HG03045 (cell line): ENCODE results near the gene CRADD.

Experiments
- ATAC-seq: cut with Tn5 transposase; IDR thresholded peaks from one replicate; pipeline ENCODE4 v1.9.1; 2021; ENCODE audit warnings: mild to moderate bottlenecking, moderate library complexity; ENCODE audit not compliant: unreplicated experiment

CRADD gene

DNA sequence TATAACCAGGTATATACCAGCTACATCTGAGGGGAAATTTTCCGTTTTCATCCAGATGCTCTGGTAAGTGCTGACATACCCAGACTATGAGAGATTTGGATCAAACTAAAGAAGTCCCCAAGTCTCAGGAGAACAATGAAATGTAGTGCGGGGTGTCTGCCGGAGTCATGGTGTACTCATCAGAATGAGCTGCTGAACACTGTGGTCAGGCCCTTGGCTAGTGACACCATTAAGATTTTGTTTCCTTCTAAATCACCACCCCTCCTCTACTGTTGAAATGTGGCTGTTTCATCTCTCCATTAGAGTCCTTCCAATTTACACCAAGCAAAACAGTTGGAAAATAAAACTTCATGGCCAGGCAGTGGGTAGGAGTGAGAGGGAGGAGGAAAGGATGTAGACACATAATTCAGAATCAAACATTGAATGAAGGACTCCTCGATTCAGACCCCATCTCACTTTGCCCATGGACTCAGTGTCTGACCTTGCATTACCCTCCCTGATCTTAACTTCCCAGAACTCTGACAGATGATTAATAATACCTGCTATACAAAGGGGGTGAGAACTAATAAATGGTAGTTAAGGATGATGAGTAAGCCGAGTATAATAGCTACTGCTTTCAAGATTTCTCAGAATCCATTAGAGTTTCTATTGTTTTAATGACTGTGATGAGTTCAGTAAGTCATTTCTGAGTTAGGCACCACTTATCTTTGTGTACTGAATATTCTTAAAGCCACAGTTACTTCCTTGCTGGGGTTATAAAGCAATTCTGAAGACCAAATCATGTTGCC, 127.4 kb downstream of the CRADD start:
- no peak for ATAC-seq

DNA sequence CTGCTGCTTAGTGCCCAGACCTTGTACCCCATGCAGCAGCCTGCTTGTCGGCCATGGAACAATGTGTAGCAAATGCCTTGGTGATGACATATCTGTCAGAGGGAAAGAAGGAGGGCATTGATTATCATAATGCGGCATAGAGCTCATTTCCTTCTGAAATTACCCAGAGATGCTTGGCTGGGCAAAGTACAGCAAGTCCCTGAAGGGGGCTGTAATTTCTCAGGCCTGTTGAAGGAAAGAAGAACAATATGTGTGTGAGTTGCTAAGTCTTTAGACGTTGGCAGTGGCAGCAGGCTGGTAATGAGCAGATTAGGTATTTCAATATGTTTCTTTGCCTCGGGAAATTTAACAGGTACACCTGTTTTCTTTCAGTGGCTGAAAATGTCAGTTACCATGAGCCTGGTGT, 128.6 kb downstream of the CRADD start:
- no peak for ATAC-seq

DNA sequence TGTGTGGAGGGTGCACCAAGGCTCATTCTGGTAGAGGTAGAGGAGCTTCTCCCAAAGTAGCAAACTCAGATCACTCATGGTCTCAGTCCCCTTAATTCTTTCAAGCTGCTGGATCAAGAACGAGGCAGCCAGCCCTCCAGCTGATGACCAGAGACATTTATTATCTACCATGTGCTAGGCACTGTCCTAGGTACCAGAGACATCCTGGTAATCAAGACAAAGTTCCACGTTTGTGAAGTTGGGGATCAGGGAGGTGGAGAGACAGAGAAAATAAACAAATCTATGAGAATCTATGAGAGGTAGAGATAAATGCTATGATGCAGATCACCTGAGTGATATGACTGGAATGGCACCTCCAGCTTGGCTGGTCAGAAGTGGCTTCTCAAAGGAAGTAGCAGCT, 130.2 kb downstream of the CRADD start:
- ATAC-seq, result no peak

DNA sequence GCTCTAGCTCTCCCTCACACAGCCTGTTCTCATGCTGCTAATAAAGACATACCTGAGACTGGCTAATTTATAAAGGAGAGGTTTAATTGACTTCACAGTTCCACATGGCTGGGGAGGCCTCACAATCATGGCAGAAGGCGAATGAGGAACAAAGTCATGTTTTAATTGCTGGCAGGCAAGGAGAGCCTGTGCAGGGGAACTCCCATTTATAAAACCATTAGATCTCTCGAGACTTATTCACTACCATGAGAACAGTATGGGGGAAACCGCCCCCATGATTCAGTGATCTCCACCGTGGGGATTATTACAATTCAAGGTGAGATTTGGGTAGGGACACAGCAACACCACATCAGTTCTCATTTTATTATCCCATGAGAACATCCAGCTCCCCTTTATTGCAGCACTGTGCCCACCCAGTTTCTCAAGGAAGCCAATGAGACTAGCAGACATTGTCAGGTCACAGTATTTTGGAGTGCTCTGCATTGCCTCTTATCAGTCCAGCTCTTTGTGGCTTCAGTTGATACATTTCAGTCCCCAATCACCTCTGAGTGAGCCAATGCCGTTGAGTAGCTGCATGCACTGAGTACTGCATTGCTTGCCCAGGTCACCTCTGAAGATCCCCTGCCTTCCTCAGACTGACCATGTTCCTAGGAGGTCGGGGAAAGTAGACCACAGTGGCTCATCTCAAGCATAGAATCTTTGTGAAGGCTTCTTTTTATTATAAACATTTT, 131.2 kb downstream of the CRADD start:
- no peak for ATAC-seq

DNA sequence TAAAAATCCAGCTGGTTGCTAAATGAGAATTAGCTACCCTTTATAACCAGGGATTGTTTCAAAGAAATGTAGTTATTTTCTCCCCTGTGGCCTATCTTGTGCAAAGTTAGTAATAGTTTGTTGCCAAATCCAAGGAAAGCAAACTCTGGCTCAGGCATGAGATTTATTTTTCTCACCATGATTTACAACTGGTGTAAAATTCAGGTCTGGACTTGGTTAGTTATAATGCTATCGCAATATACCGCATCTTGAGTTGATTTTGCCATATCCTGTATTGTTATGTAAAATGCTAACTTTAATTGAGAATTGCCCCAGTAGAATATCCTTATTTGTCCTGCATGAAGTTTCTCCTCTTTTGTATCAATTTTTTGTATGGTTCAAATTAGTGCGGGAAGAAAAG, 135.5 kb downstream of the CRADD start:
- ATAC-seq, result no peak

DNA sequence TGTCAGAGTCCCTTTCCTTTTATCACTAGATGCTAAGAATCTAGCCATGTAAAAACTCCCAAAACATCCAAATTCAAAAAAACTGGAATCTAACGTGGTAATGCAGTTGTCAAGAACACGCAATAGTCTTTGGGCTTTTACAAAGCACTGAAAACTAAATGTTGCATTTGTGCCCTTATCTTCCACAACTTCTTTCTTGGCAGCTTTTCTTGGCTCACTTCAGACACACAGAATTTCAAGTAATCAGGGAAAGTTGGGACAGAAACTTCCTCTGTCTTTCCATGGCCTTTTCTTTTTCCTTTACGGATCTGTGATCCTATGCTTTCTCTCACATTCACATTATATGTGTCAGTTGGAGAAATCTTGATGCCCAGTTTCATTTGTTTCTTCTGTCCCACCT, 136.0 kb downstream of the CRADD start:
- no peak for ATAC-seq

DNA sequence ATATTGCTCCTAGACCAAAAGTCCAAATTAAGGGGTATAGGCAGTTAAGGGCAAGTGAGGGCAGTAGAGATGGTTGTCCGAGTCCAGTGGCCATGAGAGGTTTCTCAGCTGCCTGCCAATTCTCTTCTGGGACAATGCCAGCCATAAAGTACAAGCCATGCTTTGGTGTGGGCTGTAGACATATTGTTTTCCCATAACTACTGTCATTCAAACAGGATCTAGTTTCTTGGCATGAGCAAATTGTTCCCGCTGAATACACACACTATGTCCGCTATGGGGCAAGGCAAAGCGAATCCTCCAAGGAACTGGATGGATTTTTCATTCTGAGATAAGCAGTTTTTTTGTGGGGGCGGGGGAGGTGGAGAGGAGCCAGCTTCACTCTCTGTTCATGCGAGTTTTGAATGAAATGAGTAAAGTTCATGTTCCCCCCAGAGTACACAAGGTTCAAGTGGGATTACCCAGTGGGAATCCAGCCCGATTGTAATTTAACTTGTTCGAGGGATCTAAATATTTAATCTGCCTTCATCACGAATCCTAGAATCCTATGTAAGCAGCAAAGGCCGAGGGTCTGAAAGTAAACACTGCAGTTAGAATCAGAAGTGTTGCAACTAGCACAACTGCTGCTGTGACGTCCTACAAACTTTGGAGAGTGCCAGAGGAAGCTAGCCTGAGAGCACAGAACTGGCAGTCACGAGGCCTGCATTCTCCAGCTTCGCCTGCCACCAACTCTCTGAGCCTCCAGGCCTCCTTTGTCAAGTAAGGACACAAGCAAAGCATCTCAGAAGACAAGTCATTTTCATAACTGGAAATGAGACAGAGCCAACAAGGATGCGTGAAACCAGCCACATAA, 137.0 kb downstream of the CRADD start:
- ATAC-seq, result no peak

DNA sequence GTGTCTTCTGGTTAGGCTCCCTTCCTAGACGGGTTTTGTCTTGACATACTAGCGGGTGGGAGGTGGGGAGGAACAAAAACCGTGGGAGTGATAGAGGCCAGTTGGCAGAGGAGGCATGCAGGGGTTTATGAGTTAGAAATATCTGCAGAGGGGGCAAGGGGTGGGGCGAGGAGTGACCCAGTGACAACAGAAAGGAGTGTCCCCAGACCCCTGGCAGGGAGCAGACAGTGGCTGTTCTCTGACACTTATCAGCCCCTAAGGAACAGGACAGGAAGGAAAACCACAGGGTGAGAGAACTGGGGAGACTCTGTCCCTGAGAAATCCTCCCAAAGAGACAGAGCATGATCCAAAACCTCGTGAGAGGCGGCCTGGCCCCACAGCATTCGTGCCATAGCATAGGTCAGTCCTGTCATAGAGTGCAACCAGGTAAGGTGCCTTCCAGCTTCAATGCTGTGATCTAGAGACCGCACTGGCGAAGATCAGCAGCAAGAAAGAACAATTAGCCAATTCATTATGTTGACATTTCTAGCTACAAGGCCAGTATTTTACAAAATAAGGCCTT, 141.4 kb downstream of the CRADD start:
- ATAC-seq, result no peak

DNA sequence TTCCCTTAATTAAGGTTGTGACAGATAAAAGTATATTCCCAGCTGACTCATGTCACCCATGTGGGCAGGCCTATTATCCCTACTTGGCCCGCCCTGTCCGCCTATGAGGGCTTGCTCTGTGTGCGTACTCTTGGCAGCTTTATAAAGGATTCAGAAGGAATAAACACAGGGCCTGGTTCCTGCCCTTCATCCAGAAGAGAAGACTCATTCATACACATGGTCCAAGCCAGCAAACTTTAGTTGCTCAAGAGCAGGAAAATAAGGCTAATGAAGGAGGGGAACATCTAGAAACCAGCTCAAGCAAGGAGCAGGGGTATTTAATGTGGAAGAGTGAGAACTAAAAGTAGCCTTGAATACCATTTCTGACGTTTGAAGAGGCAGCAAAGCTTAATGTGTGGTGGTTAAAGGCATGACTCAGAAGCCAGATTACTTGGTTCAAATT, 141.9 kb downstream of the CRADD start:
- ATAC-seq, result no peak

DNA sequence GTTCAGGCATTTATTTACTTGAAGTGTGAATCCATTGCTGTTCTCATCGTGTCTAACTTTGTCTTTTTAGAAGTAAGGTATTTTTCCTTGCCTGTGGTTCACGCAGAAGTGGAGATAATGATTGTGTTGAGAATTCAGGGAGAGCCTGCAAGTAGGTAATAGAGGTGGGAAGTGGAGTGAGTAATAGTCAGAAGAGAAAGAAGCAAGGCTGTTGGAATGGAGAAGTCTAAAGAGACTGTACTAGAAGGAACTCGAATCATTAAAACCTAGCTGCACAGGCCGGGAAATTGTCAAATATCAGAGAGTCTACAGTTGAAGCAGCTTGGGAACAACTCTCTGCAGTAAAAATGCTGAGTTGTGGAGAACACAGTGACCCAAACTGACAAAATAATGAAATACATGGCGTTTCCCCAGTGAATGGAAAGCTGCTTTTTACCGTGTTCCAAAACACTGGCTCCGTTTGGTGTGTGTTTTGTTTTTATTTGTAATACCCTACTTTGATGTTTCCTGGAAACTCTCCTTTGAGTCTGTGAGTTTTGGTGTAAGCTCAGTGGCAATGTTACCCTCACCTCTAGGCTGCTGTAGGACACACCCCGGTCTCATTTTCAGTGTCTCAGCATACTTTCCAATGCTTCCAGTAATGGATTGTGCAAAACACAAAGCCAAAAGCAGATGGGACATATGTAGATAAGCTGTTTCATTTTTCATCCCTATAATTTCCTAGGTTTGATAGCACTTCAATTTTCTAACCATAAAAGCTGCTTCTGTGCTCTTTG, 146.6 kb downstream of the CRADD start:
- no peak for ATAC-seq

DNA sequence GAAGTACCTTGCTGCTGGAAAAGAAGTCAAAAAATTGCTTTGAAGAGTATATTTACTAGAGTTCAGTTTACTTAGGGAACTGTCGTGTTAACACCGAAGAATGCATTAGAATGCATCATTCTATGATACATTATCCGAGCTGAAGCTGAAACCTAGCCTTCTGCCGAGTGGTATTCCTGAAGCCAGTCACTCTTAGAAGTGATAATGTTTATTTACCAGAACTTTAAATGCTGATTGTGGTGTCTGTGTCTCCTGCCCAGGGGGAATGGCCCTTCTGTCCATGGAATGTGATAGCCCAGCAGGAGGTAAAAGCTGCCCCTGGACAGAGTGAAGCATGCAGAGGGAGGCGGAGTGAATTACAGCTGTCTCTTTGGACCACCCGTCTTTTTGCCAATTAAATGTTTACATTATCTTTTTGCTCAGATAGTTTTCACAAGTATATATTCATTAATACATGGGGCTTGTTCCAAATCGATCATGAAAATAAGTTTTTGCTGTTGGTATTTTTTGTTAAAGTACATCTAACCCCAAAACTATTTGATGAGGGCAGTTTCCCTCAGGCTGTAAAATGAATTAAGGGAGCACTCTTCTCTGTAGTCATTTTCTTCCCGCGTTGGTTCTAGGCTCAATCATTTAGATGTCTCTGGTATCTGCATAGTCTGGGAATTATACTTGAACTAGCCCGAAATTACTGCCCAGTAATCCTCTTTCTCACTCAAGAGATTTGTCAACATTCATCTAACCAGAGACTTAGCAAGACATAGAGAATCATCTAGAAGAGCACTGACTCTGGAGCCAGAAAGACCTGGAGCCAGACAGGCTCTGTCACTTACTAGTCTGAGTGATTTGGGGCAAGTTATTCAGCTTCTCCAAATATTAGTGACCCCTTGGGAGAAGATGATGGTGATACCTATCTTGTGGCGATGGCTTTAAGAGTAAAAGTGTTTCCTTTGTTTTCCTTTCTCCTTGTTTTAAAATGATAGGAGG, 147.6 kb downstream of the CRADD start:
- no peak for ATAC-seq

DNA sequence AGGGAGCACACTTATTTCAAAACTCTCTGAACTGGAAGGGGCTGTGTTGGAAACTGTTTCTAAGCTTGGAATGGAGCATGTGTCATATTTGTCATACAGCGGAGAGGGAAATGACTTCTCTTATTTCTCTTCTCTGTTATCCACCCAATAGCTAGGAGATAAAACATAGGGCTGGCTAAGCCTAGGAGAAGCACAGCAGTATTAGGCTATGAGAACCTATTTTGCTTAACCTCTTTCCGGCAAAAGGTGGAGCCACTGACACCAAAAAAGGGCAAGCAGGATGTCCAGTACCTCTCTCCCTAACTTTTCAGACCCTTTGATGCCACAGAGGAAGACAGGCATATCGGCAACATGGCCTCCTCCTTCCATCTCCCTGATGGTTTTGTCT, 148.3 kb downstream of the CRADD start:
- ATAC-seq, result no peak

DNA sequence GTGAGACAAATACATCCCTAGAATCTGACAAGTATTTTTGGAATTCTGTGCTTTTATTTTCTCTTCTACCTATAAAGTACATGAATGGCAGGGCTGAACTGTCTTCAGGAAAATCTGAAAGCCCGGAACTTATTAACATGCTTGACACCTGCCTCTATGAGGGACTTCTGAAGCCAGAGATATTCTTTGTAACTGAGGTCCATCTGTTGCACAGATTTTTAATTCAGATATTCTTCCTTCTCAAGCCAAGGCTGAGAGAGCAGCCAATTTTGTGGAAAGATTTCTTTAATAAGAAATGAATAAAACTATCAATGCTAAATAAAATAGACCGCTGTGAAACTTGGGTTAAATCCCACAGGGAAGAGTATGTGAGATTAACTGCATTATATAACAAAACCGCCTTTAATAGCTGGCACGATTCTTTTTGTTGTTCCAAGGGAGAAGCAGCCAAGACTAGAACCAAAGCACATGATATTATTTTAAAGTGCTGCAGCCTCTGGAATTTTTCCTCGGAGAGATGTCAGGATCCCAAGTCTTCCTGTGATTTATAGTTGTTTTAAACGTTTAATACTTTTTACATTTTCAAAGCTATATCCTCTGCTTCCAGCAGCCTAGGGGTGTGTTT, 148.9 kb downstream of the CRADD start:
- ATAC-seq, result no peak

DNA sequence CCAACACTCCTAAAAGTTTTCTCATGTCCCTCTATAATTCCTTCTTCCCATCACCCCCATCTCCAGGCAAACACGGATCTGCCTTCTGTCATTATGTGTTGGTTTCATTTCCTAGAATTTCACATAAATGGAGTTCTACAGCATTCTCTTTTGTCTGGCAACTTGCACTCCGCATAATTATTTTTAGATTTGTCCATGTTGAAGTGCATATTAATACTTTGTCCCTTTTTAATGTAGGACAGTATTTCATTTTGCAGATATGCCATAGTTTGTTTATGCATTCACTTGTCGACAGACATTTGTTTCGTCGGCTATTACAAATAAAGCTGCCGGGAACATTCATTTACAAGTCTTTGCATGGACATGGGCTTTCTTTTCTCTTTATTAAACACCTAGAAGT, 150.0 kb downstream of the CRADD start:
- ATAC-seq, result no peak

DNA sequence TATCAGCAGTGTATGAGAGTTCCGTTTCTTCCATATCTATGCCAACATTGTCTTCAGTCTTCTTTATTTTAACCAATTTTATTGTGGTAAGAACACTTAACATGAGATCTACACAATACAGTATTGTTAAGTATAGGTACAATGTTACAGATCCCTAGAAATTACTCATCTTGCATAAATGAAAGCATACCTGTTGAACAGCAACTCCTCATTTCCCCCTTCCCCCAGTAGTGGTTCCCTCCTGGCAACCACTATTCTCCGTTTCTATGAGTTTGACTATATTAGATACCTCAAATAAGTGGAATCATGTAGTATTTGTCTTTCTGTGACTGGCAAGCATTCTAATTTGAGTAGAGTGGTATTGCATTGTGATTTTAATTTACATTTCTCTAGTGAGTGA, 150.5 kb downstream of the CRADD start:
- ATAC-seq, result no peak

DNA sequence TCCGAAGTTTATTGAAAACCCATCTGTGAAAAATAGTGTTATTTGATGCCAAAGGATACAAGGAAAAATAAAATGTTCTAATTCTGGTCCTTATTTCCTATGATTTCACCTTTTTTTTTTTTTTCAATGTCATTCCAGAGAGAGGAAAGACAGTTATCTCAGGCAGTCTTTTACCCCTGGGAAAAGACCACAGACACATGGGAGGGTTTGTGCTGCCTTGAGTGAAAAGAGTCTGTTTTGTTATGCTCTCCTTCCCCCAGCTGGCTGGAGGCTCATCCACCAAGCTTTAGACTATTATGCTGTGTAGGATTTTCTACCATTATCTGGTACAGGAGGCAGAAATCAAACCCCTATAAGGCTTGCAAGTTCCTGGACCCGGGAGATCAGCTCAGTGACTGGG, 151.8 kb downstream of the CRADD start:
- ATAC-seq, result no peak

DNA sequence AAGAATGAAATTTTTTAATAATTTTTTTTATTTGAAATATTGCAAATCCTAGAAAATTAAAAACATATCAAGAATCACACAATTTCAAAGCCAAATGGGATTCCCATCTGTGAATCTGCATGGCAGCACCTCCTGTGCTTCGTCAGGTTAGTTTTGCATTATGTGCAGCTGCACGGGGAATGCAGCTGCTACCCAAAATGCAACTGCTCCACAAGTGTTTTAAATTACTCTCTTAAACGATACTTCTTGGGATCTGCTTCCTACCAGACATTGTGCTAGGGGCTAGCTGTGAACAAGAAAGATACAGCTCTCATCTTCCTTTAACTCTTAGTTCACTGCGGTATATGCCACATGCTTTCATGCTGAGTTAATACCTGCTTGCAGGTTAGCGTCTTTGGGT, 154.2 kb downstream of the CRADD start:
- no peak for ATAC-seq

DNA sequence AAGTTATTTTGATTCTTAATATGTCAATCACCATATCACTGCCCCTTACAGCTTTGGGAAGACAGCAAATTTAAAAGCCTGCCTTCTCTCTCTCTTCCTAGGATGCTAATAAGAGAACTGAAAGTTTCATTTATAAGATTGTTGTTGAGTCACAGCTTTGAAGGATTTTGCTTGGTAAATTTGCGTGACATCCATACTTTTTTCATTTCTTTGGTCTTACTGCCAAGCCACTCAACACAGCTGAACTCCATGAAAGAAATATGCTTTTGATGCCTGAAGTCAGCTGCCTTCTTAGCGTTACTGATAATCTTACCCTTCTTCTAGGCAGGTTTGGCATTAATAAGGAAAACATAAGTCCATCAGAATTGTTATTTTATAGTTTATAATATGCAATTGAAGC, 155.0 kb downstream of the CRADD start:
- ATAC-seq, result no peak

DNA sequence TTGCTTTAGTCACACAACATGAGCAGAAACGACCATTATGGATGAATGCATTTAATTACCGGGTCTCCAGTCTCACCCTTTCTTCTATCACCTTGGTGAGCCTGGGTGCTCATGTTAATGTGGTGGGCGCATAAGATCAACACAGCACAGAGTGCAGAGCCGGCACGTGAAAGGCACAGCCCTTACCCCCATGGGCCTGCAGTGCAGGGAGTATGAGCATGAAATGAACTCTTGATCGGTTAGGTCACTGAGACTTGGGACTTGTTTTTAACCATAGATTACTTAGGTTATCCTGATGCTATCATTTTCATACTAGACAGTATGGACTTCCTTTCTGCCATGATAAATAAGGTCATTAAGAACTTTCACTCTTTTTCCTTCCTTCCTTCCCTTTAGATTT, 156.8 kb downstream of the CRADD start:
- ATAC-seq, result no peak
